Measurements from ENCODE around the gene MMADHC. TPM values are rescaled to one million over a fixed set of nuclear protein-coding genes. Genes with fewer than 3 reads are reported as not detected.

The MMADHC gene
- total and polyA plus RNA-seq, 8 donors: 34.1 to 129 (median 70.5) TPM

- Histone ChIP-seq H3K9me3 (no peaks in the 10 kb centered on the region), H3K4me1 (no peaks in the 10 kb centered on the region), H3K27ac (no peak overlapping the region), H3K36me3 (no peaks in the 10 kb centered on the region), H3K27me3 (no peaks in the 10 kb centered on the region), H3K4me3 (no peak overlapping the region)
- TF ChIP-seq EP300 (IDR thresholded peaks at IDR 0.05) (no peak), POLR2AphosphoS5 (IDR thresholded peaks at IDR 0.05) (no peak), POLR2A (IDR thresholded peaks at IDR 0.05) (no peak), CTCF (IDR thresholded peaks at IDR 0.05) (no peak)
- intact Hi-C loops (cut with DNase I; ENCODE audit: low total_unique reads): no loop called here
- 91 to 99% (median 97%) methylated on average over 1 of the region's 1 CpG for WGBS, 5 donors
- DNase-seq: no peak
Observed at GRCh38 chr2:149543845-149544244, 43.7 kb downstream of the MMADHC start.

- Histone ChIP-seq H3K4me3 (no peak overlapping the region), H3K4me1 (no peaks in the 10 kb centered on the region), H3K27ac (no peak overlapping the region), H3K36me3 (no peaks in the 10 kb centered on the region), H3K27me3 (no peaks in the 10 kb centered on the region), H3K9me3 (no peaks in the 10 kb centered on the region)
- TF ChIP-seq CTCF (IDR thresholded peaks at IDR 0.05): no peak
- TF ChIP-seq EP300 (IDR thresholded peaks at IDR 0.05): no peak
- no peak for TF ChIP-seq POLR2AphosphoS5 (IDR thresholded peaks at IDR 0.05)
- TF ChIP-seq POLR2A (IDR thresholded peaks at IDR 0.05): no peak
- intact Hi-C loops (cut with DNase I; ENCODE audit: low total_unique reads): no loop called here
- 86 to 95% (median 92%) methylated on average over 5 of the region's 5 CpGs for WGBS, 5 donors
- DNase-seq: no peak
Observed at GRCh38 chr2:149540138-149540537, 47.4 kb downstream of the MMADHC start.

- no peaks in the 10 kb centered on the region for H3K9me3 ChIP-seq
- intact Hi-C loops (cut with DNase I; ENCODE audit: low total_unique reads): no loop called here
- no peaks in the 10 kb centered on the region for H3K36me3 ChIP-seq
- WGBS, 5 donors: 44 to 57% (median 55%) methylated on average over 7 to 8 of the region's 8 CpGs
- H3K27me3 ChIP-seq: no peaks in the 10 kb centered on the region
- TF ChIP-seq CTCF (IDR thresholded peaks at IDR 0.05) (no peak), POLR2AphosphoS5 (IDR thresholded peaks at IDR 0.05) (peak in 1 of 3 donors; percentile 26)
- no peak for DNase-seq
- no peaks in the 10 kb centered on the region for H3K4me1 ChIP-seq
- no peak overlapping the region for H3K27ac ChIP-seq
- no peak overlapping the region for H3K4me3 ChIP-seq
Observed at GRCh38 chr2:149538138-149538833, 49.3 kb downstream of the MMADHC start.

GRCh38 chr2:149537092-149537726 lies 50.4 kb downstream of the MMADHC start:
- Histone ChIP-seq H3K4me3 (no peak overlapping the region), H3K36me3 (no peaks in the 10 kb centered on the region), H3K27ac (no peak overlapping the region), H3K9me3 (no peaks in the 10 kb centered on the region), H3K4me1 (no peaks in the 10 kb centered on the region), H3K27me3 (no peaks in the 10 kb centered on the region)
- 0 to 25% (median 2%) methylated on average over 1 of the region's 1 CpG for WGBS, 5 donors
- intact Hi-C loops (cut with DNase I; ENCODE audit: low total_unique reads): no loop called here
- no peak for DNase-seq
- TF ChIP-seq POLR2A (IDR thresholded peaks at IDR 0.05) (no peak), POLR2AphosphoS5 (IDR thresholded peaks at IDR 0.05) (no peak), CTCF (IDR thresholded peaks at IDR 0.05) (no peak), EP300 (IDR thresholded peaks at IDR 0.05) (no peak)
